ENCODE measurements around the gene RPL29. TPM values are rescaled to one million over a fixed set of nuclear protein-coding genes. Genes with fewer than 3 reads are reported as not detected.

Gene RPL29
- total and polyA plus RNA-seq, 4 donors = 711 to 2,402 (median 1,234) TPM

DNA sequence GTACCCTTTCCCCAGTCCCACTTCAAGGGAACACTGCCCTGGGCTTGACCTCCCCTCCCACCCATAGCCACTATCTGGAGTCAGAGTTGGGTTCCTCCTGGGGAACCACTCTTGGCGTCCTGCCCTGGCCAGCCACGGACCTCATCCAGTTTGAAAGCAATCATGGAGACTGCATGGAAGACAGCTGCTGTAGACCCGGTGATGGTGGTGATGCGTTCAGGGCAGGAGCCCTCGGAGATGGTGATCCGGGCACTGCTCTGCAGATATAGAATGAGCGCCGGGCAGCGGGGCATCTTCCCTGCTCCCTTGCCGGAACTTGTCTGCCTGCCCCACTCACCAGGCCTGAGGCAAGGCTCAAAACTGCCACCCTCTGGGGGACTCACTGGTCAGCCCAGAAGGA, 35.3 kb downstream of the RPL29 start:
- no peak overlapping the region for H3K4me3 ChIP-seq
- DNase-seq (no peak), ATAC-seq (ENCODE audit: insufficient read depth, low FRiP score) (no peak)
- H3K9ac ChIP-seq (ENCODE audit: insufficient read depth in 1 of 2, low read length in 2 of 2) = no peak overlapping the region
- no peaks in the 10 kb centered on the region for H3K9me3 ChIP-seq (ENCODE audit: control insufficient read depth in 4 of 4, insufficient read depth in 3 of 4, low read length in 3 of 4)
- WGBS, 2 donors = 92 to 93% methylated on average over 10 of the region's 10 CpGs
- TF ChIP-seq, protein P1, sequence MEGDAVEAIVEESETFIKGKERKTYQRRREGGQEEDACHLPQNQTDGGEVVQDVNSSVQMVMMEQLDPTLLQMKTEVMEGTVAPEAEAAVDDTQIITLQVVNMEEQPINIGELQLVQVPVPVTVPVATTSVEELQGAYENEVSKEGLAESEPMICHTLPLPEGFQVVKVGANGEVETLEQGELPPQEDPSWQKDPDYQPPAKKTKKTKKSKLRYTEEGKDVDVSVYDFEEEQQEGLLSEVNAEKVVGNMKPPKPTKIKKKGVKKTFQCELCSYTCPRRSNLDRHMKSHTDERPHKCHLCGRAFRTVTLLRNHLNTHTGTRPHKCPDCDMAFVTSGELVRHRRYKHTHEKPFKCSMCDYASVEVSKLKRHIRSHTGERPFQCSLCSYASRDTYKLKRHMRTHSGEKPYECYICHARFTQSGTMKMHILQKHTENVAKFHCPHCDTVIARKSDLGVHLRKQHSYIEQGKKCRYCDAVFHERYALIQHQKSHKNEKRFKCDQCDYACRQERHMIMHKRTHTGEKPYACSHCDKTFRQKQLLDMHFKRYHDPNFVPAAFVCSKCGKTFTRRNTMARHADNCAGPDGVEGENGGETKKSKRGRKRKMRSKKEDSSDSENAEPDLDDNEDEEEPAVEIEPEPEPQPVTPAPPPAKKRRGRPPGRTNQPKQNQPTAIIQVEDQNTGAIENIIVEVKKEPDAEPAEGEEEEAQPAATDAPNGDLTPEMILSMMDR (IDR thresholded peaks at IDR 0.05; ENCODE audit: control extremely low read depth, extremely low read depth) = no peak
- peaks cover 0 to 28% (median 4%) of the 10 kb centered on the region in 5 donors for H3K4me1 ChIP-seq (ENCODE audit: control insufficient read depth in 5 of 5, insufficient read depth in 5 of 5, low read length in 5 of 5)
- H3K27ac ChIP-seq (ENCODE audit: low read depth in 1 of 2, low read length in 1 of 2) = no peak overlapping the region
- H3K27me3 ChIP-seq (ENCODE audit: control insufficient read depth in 3 of 3, insufficient read depth in 3 of 3, low read length in 2 of 3) = no peaks in the 10 kb centered on the region
- peaks cover 0 to 13% (median 3%) of the 10 kb centered on the region in 4 donors for H3K36me3 ChIP-seq (ENCODE audit: control insufficient read depth in 4 of 4, insufficient read depth in 4 of 4, low read length in 4 of 4)

GRCh38 chr3:51959651-51960050, 36.0 kb downstream of the RPL29 start:
- Histone ChIP-seq H3K9ac (ENCODE audit: insufficient read depth in 1 of 2, low read length in 2 of 2) (no peak overlapping the region), H3K4me3 (no peak overlapping the region), H3K4me1 (ENCODE audit: control insufficient read depth in 5 of 5, insufficient read depth in 5 of 5, low read length in 5 of 5) (peaks cover 0 to 26% (median 4%) of the 10 kb centered on the region in 5 donors)

GRCh38 chr3:51958603-51959521, 36.8 kb downstream of the RPL29 start:
- WGBS, 2 donors = 93 to 98% methylated on average over 20 of the region's 20 CpGs
- Histone ChIP-seq H3K9me3 (ENCODE audit: control insufficient read depth in 4 of 4, insufficient read depth in 3 of 4, low read length in 3 of 4) (no peaks in the 10 kb centered on the region), H3K4me1 (ENCODE audit: control insufficient read depth in 5 of 5, insufficient read depth in 5 of 5, low read length in 5 of 5) (peaks cover 0 to 18% (median 4%) of the 10 kb centered on the region in 5 donors), H3K27ac (ENCODE audit: low read depth in 1 of 2, low read length in 1 of 2) (no peak overlapping the region), H3K36me3 (ENCODE audit: control insufficient read depth in 4 of 4, insufficient read depth in 4 of 4, low read length in 4 of 4) (peaks cover 0 to 13% (median 3%) of the 10 kb centered on the region in 4 donors), H3K9ac (ENCODE audit: insufficient read depth in 1 of 2, low read length in 2 of 2) (no peak overlapping the region), H3K4me3 (no peak overlapping the region), H3K27me3 (ENCODE audit: control insufficient read depth in 3 of 3, insufficient read depth in 3 of 3, low read length in 2 of 3) (peaks cover 0 to 6% (median 0%) of the 10 kb centered on the region in 3 donors)
- TF ChIP-seq, protein P1 (IDR thresholded peaks at IDR 0.05; ENCODE audit: control extremely low read depth, extremely low read depth) = no peak
- no peak for ATAC-seq (ENCODE audit: insufficient read depth, low FRiP score)
- DNase-seq = no peak

More at GRCh38 chr3:51959651-51960050, 36.0 kb downstream of the RPL29 start:
- Histone ChIP-seq H3K9me3 (ENCODE audit: control insufficient read depth in 4 of 4, insufficient read depth in 3 of 4, low read length in 3 of 4) (no peaks in the 10 kb centered on the region), H3K27me3 (ENCODE audit: control insufficient read depth in 3 of 3, insufficient read depth in 3 of 3, low read length in 2 of 3) (peaks cover 0 to 5% (median 0%) of the 10 kb centered on the region in 3 donors), H3K36me3 (ENCODE audit: control insufficient read depth in 4 of 4, insufficient read depth in 4 of 4, low read length in 4 of 4) (peaks cover 0 to 13% (median 3%) of the 10 kb centered on the region in 4 donors), H3K27ac (ENCODE audit: low read depth in 1 of 2, low read length in 1 of 2) (no peak overlapping the region)
- TF ChIP-seq, protein P1 (IDR thresholded peaks at IDR 0.05; ENCODE audit: control extremely low read depth, extremely low read depth) = no peak
- ATAC-seq (ENCODE audit: insufficient read depth, low FRiP score) = no peak
- 96 to 98% methylated on average over 7 of the region's 7 CpGs for WGBS, 2 donors
- DNase-seq = no peak

Data from lung (tissue), 12 donors.